Measurements from ENCODE around the gene ODC1.
A peak's percentile ranks its signal among the peaks of the same experiment; 100 is the strongest.
"Not testable (repeated sequence)": the region's sequence is repeated elsewhere in the genome, so short reads cannot be mapped to it uniquely, and the experiment has no call there.

The ODC1 gene

GRCh38 chr2:10453905-10454298, 5.8 kb upstream of the ODC1 start:
- no peak for DNase-seq

- no peak for DNase-seq
These were observed 5.1 kb upstream of the ODC1 start for GRCh38 chr2:10452956-10453904.

GRCh38 chr2:10452312-10452711, 4.2 kb upstream of the ODC1 start:
- DNase-seq: no peak

- DNase-seq: no peak
These were observed 3.7 kb upstream of the ODC1 start for GRCh38 chr2:10451819-10452218.

GRCh38 chr2:10449838-10450691, 1.9 kb upstream of the ODC1 start:
- DNase-seq: no peak

- no peak for DNase-seq
These were observed 1.3 kb upstream of the ODC1 start for GRCh38 chr2:10449486-10449831.

GRCh38 chr2:10448576-10449485, 704 bp upstream of the ODC1 start:
- peak in 42 of 51 donors; percentile 32 to 99 (median 94) for DNase-seq

- DNase-seq: peak in 18 of 51 donors; percentile 38 to 77 (median 56)
These were observed 730 bp downstream of the ODC1 start for GRCh38 chr2:10447300-10447894.

- no peak for DNase-seq
These were observed 1.5 kb downstream of the ODC1 start for GRCh38 chr2:10446631-10447030.

- no peak for DNase-seq
These were observed 3.7 kb downstream of the ODC1 start for GRCh38 chr2:10444463-10444862.

GRCh38 chr2:10442469-10443126, 5.5 kb downstream of the ODC1 start:
- not testable (repeated sequence) for DNase-seq

GRCh38 chr2:10441948-10442347, 6.2 kb downstream of the ODC1 start:
- no peak for DNase-seq

GRCh38 chr2:10440736-10441135, 7.4 kb downstream of the ODC1 start:
- no peak for DNase-seq

GRCh38 chr2:10439971-10440370, 8.2 kb downstream of the ODC1 start:
- DNase-seq: no peak

GRCh38 chr2:10439185-10439879, 8.8 kb downstream of the ODC1 start:
- DNase-seq: no peak

GRCh38 chr2:10438688-10439087, 9.4 kb downstream of the ODC1 start:
- peak in 1 of 51 donors; percentile 9 for DNase-seq

GRCh38 chr2:10437806-10438205, 10.3 kb downstream of the ODC1 start:
- no peak for DNase-seq

- DNase-seq: no peak
These were observed 11.5 kb downstream of the ODC1 start for GRCh38 chr2:10436583-10437110.

- DNase-seq: no peak
These were observed 12.3 kb downstream of the ODC1 start for GRCh38 chr2:10435820-10436204.

All from hypothalamus (tissue), 51 donors.